HepG2 (cell line): ENCODE data around the gene RSPH1. TPM values are rescaled to one million over a fixed set of nuclear protein-coding genes. Genes with fewer than 3 reads are reported as not detected.
A peak's percentile ranks its signal among the peaks of the same experiment; 100 is the strongest.

Experiments
- ATAC-seq: fragments of 200-7000 bp; cut with Tn5 transposase; 3 replicates; pipeline ENCODE4 v1.9.1; 2020; ENCODE audit warnings: mild to moderate bottlenecking, moderate library complexity
- BruUV-seq: library from RNA; stranded (reverse); fragments of 400-500 nt; replicated peaks from 2 replicates; lab custom pipeline; 2021; lab: Mats Ljungman, UMichigan
- CTCF ChIA-PET: fragments of 300-600 bp; formaldehyde crosslinking; extraction: SDS; loops from one replicate; lab custom pipeline; 2021; ENCODE audit warnings: low total read pairs, inconsistent platforms, low intra/inter-chr PET ratio; lab: Yijun Ruan, JAX
- POLR2A ChIA-PET: fragments of 350-600 bp; sonication (Branson Sonifier 250); formaldehyde crosslinking; loops from one replicate; lab custom pipeline; 2020; ENCODE audit warnings: antibody characterized with exemption, inconsistent platforms; lab: Yijun Ruan, JAX
- DNase-seq: peaks from one replicate; pipeline ENCODE4 v3.0.0-alpha.2; 2015; ENCODE audit warnings: low spot score
- FAIRE-seq: peaks from 3 replicates; lab custom pipeline; 2011; peaks lifted over from hg19 to GRCh38; lab: Jason Lieb, UNC
- H2AFZ ChIP-seq: one replicate; pipeline ENCODE4 v1.6.1; 2011; ENCODE audit warnings: low read length, inconsistent platforms
- H3K27ac ChIP-seq: fragments of 300-600 bp; 3 replicates; pipeline ENCODE4 v1.8.0; 2011; ENCODE audit warnings: mixed run types, mild to moderate bottlenecking, mixed read lengths, low read length, inconsistent platforms; ENCODE audit not compliant: insufficient read depth; ENCODE audit errors: extremely low read length
- H3K27me3 ChIP-seq, 2 experiments: fragments of 200-600 bp in 1 of 2; 2 replicates in 1 of 2; 3 replicates in 1 of 2; pipeline versions ENCODE4 v1.6.0 to v1.8.0; 2011; ENCODE audit warnings: low read length in 2 of 2, mild to moderate bottlenecking in 2 of 2, moderate library complexity in 2 of 2, inconsistent platforms in 1 of 2; ENCODE audit not compliant: insufficient read depth in 2 of 2, control insufficient read depth in 1 of 2
- H3K36me3 ChIP-seq, 2 experiments: fragments of 200-600 bp in 1 of 2; replicated peaks in 1 of 2; 2 replicates in 1 of 2; 3 replicates in 1 of 2; pipeline versions ENCODE4 v1.5.1 to v1.8.0; 2011; ENCODE audit warnings: low read length in 2 of 2, inconsistent platforms in 1 of 2; ENCODE audit not compliant: insufficient read depth in 2 of 2, control insufficient read depth in 1 of 2
- H3K4me1 ChIP-seq: 2 replicates; pipeline ENCODE4 v1.5.1; 2012; ENCODE audit warnings: low read length, inconsistent platforms; ENCODE audit not compliant: insufficient read depth
- H3K4me2 ChIP-seq: 2 replicates; pipeline ENCODE4 v1.6.0; 2011; ENCODE audit warnings: low read depth, low read length, inconsistent platforms
- H3K4me3 ChIP-seq, 3 experiments: fragments of 200-600 bp in 1 of 3; sonication (generic), shearing (Covaris generic) in 1 of 3; replicated peaks in 1 of 3; 2 replicates each; pipeline ENCODE4 v1.5.1; 2011 to 2016; ENCODE audit warnings: low read length in 3 of 3, inconsistent platforms in 2 of 3, low read depth in 2 of 3, mild to moderate bottlenecking in 2 of 3, control low read depth in 1 of 3, mixed read lengths in 1 of 3; ENCODE audit not compliant: insufficient read depth in 1 of 3
- H3K79me2 ChIP-seq: one replicate; pipeline ENCODE4 v1.6.1; 2011; ENCODE audit warnings: low read length, inconsistent platforms; ENCODE audit not compliant: insufficient read depth
- H3K9ac ChIP-seq: 2 replicates; pipeline ENCODE4 v1.6.0; 2011; ENCODE audit warnings: mild to moderate bottlenecking, low read depth, low read length, inconsistent platforms; ENCODE audit not compliant: insufficient read depth
- H3K9me3 ChIP-seq: 2 replicates; pipeline ENCODE4 v1.5.1; 2012; ENCODE audit warnings: mild to moderate bottlenecking, low read length
- H4K20me1 ChIP-seq: 2 replicates; pipeline ENCODE4 v1.6.0; 2011; ENCODE audit warnings: inconsistent platforms, mild to moderate bottlenecking, low read length, moderate library complexity; ENCODE audit not compliant: insufficient read depth
- MNT ChIP-seq: fragments of 450-650 bp; IDR thresholded peaks from 2 replicates; pipeline ENCODE4 v1.6.1; 2016
- SALL2 ChIP-seq: sonication (generic); formaldehyde crosslinking; IDR thresholded peaks from 2 replicates; pipeline ENCODE4 v1.8.1; 2023; ENCODE audit warnings: mild to moderate bottlenecking, missing genetic modification reagents, inconsistent platforms
- SP140L ChIP-seq: sonication (generic); formaldehyde crosslinking; IDR thresholded peaks from 2 replicates; pipeline ENCODE4 v1.4.0; 2020; ENCODE audit warnings: missing genetic modification reagents, borderline replicate concordance
- ZEB1 ChIP-seq: IDR thresholded peaks from 2 replicates; pipeline ENCODE4 v1.6.1; 2012; ENCODE audit warnings: mild to moderate bottlenecking, low read depth, inconsistent platforms; ENCODE audit not compliant: insufficient replicate concordance
- ZNF296 ChIP-seq: sonication (generic); formaldehyde crosslinking; conservative IDR thresholded peaks from 2 replicates; pipeline ENCODE4 v1.5.0; 2020; ENCODE audit warnings: mild to moderate bottlenecking, missing genetic modification reagents
- WGBS: methylation state at CpG from one replicate; pipeline ENCODE4 v1.1.6; 2017; ENCODE audit warnings: low lambda C conversion rate; 5-methylcytosine and 5-hydroxymethylcytosine counted together
- in situ Hi-C: cut with HindIII; loops from 2 replicates; pipeline ENCODE4 v1.10.0; 2017; ENCODE audit warnings: low pct_unique_long_range_greater_than_20kb; ENCODE audit not compliant: extremely low pct_ligation_motif_present
- intact Hi-C: fragments of 100-400 bp; cut with micrococcal nuclease; formaldehyde crosslinking; loops from one replicate; pipeline ENCODE4 v1.10.0; 2022; ENCODE audit not compliant: unreplicated experiment
- polyA plus RNA-seq, 8 experiments: library from polyadenylated mRNA; depleted of rRNA in 3 of 8; stranded (reverse) in 7 of 8; unstranded in 1 of 8; fragments of >200 nt; fragmentation: Illumina TruSeq in 4 of 8; extraction: Trizol in 4 of 8; gene quantifications; 2 replicates each; pipeline versions ENCODE4 v1.2.1 to v1.2.3, GENCODE V29; 2011 to 2016; ENCODE audit warnings: low read depth in 4 of 8, missing spikeins in 1 of 8, mixed read lengths in 1 of 8; ENCODE audit not compliant: insufficient read depth in 1 of 8
- total RNA-seq, 5 experiments: library from RNA; depleted of rRNA; stranded (reverse); fragments of >200 nt; fragmentation: Illumina TruSeq; extraction: Trizol; gene quantifications; 2 replicates each; pipeline ENCODE4 v1.2.3, GENCODE V29; 2016; ENCODE audit warnings: low read depth in 1 of 5
- TF ChIP-seq, protein P1 (sequence below): sonication (generic); formaldehyde crosslinking; IDR thresholded peaks from 2 replicates; pipeline ENCODE4 v1.8.0; 2022; ENCODE audit warnings: low read depth, missing genetic modification reagents

Gene RSPH1
- total and polyA plus RNA-seq, 2 of the 13 experiments (the other 11 are each of a cell fraction or from before 2014, with no cell fraction given), result not detected

DNA sequence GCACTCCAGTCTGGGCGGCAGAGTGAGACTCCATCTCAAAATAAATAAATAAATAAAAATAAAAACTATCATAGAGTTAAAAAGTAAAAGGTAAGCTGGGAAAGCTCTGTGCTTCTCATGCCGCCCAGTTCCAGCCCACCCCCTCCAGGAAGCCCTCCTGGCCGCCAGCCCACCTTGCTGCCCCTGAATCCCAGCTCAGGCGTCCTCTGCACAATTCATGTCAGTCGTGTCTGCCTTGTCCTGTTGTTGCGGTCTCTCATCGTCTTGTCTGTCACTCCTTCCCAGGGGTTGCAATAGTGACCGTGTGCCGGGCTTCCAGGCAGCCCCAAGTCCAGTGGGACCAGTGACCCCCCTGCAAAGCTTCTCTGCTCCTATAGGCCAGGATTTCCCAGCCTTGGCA is 44.1 kb downstream of the RSPH1 start (continued):
- TF ChIP-seq, protein P1, sequence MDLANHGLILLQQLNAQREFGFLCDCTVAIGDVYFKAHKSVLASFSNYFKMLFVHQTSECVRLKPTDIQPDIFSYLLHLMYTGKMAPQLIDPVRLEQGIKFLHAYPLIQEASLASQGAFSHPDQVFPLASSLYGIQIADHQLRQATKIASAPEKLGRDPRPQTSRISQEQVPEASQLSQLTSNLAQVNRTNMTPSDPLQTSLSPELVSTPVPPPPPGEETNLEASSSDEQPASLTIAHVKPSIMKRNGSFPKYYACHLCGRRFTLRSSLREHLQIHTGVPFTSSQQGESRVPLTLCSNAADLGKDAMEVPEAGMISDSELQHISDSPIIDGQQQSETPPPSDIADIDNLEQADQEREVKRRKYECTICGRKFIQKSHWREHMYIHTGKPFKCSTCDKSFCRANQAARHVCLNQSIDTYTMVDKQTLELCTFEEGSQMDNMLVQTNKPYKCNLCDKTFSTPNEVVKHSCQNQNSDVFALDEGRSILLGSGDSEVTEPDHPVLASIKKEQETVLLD (CRISPR knock-in tag), result no peak
- TF ChIP-seq SALL2 (CRISPR knock-in tag) (no peak), SP140L (CRISPR knock-in tag) (no peak), ZEB1 (no peak)

GRCh38 chr21:42448686-42449085 is 47.3 kb downstream of the RSPH1 start:
- Histone ChIP-seq H2AFZ (no peak overlapping the region), H3K9ac (no peak overlapping the region), H3K27ac (no peak overlapping the region), H3K79me2 (no peaks in the 10 kb centered on the region), H3K36me3 (no peaks in the 10 kb centered on the region), H3K4me1 (peaks cover 4% of the 10 kb centered on the region; the same call in 1 of the 2 replicates), H3K4me3 (no peak overlapping the region), H3K4me2 (no peak overlapping the region), H4K20me1 (no peaks in the 10 kb centered on the region), H3K9me3 (no peaks in the 10 kb centered on the region), H3K27me3 (peaks cover 0 to 3% of the 10 kb centered on the region in 2 experiments; a peak in 2 of 5 replicates)
- in situ Hi-C loops (loop anchor here (5.0 to 10.0 kb wide), 3 partner anchors 66 to 294 kb away; no protein-coding TSS in a partner anchor), intact Hi-C loops (no loop called here)
- CTCF ChIA-PET, result interaction anchor here (1.8 to 2.3 kb wide), 3 partner anchors 112 to 303 kb away, joined by 18 to 33 read pairs (median 20); no protein-coding TSS in a partner anchor
- 0% methylated on average over 2 of the region's 3 CpGs for WGBS
- BruUV-seq, result no TSS peak
- DNase-seq, result no peak
- TF ChIP-seq MNT (peak; percentile 85), ZNF296 (CRISPR knock-in tag) (no peak)
- POLR2A ChIA-PET, result no interaction called here
- no peak for ATAC-seq
- FAIRE-seq, result no peak
